ENCODE results near the gene DAAM2. TPM values are rescaled to one million over a fixed set of nuclear protein-coding genes. Genes with fewer than 3 reads are reported as not detected.

DAAM2 gene
- polyA plus RNA-seq, 1 of the 3 experiments (the other 2 are of a cell fraction): 0.20 TPM

- ChIA-PET CTCF (no interaction called here), POLR2A (no interaction called here)
- Histone ChIP-seq H3K9me3 (no peaks in the 10 kb centered on the region), H3K27ac (ENCODE audit: low read depth in 2 of 2, low read length in 1 of 2) (no peak overlapping the region), H3K79me2 (ENCODE audit: insufficient read depth) (no peaks in the 10 kb centered on the region), H3K4me3 (ENCODE audit: low read depth in 2 of 2, low read length in 1 of 2) (no peak overlapping the region), H3K27me3 (ENCODE audit: insufficient read depth) (no peaks in the 10 kb centered on the region), H3K36me3 (replicated peaks in 1 of 2; ENCODE audit: control insufficient read depth in 1 of 2, insufficient read depth in 2 of 2, low read length in 1 of 2) (no peaks in the 10 kb centered on the region), H4K20me1 (ENCODE audit: insufficient read depth) (no peaks in the 10 kb centered on the region), H3K4me2 (no peak overlapping the region), H3K4me1 (ENCODE audit: control insufficient read depth in 1 of 2, insufficient read depth in 2 of 2, low read depth in 1 of 2, low read length in 1 of 2) (peaks cover 0 to 4% of the 10 kb centered on the region in 2 experiments; a peak in 1 of 4 replicates), H3K9ac (no peak overlapping the region), H3K9me2 (no peaks in the 10 kb centered on the region), H2AFZ (ENCODE audit: low read depth) (no peak overlapping the region), H3F3A (replicated peaks; ENCODE audit: insufficient read depth) (no peaks in the 10 kb centered on the region)
- TF ChIP-seq CHD2 (IDR thresholded peaks at IDR 0.05; ENCODE audit: low read length, partially characterized antibody) (no peak), IRF3 (IDR thresholded peaks at IDR 0.05; ENCODE audit: low read depth, low read length) (no peak), EP300 (IDR thresholded peaks at IDR 0.05; ENCODE audit: borderline replicate concordance in 1 of 2, low read depth in 1 of 2, low read length in 1 of 2) (no peak), RCOR1 (IDR thresholded peaks at IDR 0.05; ENCODE audit: low read length) (no peak)
- 86% methylated on average over 13 of the region's 13 CpGs for WGBS (ENCODE audit: low lambda C conversion rate)
- no peak for DNase-seq
Measured at GRCh38 chr6:39908838-39909583, 116.8 kb downstream of the DAAM2 start.

DNA sequence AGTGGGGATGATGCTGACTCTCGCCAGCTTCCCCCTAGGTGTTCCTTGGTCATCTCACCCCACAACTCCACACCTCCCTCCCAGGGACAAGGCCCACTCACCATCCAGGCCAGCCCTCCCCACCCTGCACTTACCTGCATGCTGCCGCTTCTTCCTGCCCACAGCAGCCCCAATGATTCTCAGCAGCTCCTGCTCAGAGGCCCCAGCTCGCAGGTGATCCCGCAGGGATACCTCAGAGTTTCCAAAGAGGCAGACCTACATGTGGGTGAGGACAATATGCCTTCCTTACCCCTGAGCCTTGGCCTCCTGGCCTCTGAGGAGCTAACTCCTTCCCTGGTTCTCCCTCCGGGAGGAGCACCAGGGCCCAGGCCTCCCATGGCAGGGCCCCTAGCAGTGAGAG is 117.5 kb downstream of the DAAM2 start:
- Histone ChIP-seq H3K4me3 (ENCODE audit: low read depth in 2 of 2, low read length in 1 of 2) (no peak overlapping the region), H3K4me2 (no peak overlapping the region), H3K27me3 (ENCODE audit: insufficient read depth) (no peaks in the 10 kb centered on the region), H3K9me3 (no peaks in the 10 kb centered on the region), H3K9me2 (no peaks in the 10 kb centered on the region), H3K4me1 (ENCODE audit: control insufficient read depth in 1 of 2, insufficient read depth in 2 of 2, low read depth in 1 of 2, low read length in 1 of 2) (peaks cover 0 to 4% of the 10 kb centered on the region in 2 experiments; a peak in 1 of 4 replicates), H3K27ac (ENCODE audit: low read depth in 2 of 2, low read length in 1 of 2) (no peak overlapping the region), H4K20me1 (ENCODE audit: insufficient read depth) (no peaks in the 10 kb centered on the region), H3F3A (replicated peaks; ENCODE audit: insufficient read depth) (no peaks in the 10 kb centered on the region), H3K79me2 (ENCODE audit: insufficient read depth) (no peaks in the 10 kb centered on the region), H3K36me3 (replicated peaks in 1 of 2; ENCODE audit: control insufficient read depth in 1 of 2, insufficient read depth in 2 of 2, low read length in 1 of 2) (no peaks in the 10 kb centered on the region), H3K9ac (no peak overlapping the region), H2AFZ (ENCODE audit: low read depth) (no peak overlapping the region)
- POLR2A ChIA-PET: no interaction called here
- CTCF ChIA-PET: interaction anchor here (1.4 kb wide), 1 partner anchor 45 kb away, joined by 3 read pairs; no protein-coding TSS in a partner anchor
- TF ChIP-seq, protein P1, sequence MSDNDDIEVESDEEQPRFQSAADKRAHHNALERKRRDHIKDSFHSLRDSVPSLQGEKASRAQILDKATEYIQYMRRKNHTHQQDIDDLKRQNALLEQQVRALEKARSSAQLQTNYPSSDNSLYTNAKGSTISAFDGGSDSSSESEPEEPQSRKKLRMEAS (IDR thresholded peaks at IDR 0.05; ENCODE audit: low read depth): no peak
- no peak for TF ChIP-seq GATA2 (CRISPR knock-in tag; IDR thresholded peaks at IDR 0.05)
- WGBS (ENCODE audit: low lambda C conversion rate): 96% methylated on average over 5 of the region's 5 CpGs
- DNase-seq: no peak

DNA sequence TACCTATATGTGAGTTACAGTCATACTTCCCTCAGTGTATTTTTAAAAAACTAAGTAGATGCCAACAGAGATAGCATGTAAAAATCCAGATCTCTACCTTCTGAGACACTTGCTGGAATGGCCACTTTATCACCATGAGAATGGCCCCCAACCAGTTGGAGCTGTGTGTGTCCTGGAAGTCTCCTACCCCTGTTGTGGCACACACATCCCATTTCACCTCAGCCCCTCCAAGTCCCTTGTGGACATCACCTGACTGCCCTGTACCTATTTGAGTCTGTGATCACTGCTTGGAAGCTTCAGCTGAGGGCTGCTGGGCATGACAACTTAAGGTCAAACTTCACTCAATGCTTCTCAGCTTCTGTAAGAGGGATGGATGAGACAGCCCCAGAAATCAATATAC is 118.0 kb downstream of the DAAM2 start:
- Histone ChIP-seq H3K9me3 (no peaks in the 10 kb centered on the region), H3K27me3 (ENCODE audit: insufficient read depth) (no peaks in the 10 kb centered on the region), H3K9ac (no peak overlapping the region), H3K36me3 (replicated peaks in 1 of 2; ENCODE audit: control insufficient read depth in 1 of 2, insufficient read depth in 2 of 2, low read length in 1 of 2) (no peaks in the 10 kb centered on the region), H3K27ac (ENCODE audit: low read depth in 2 of 2, low read length in 1 of 2) (no peak overlapping the region), H3K9me2 (no peaks in the 10 kb centered on the region), H4K20me1 (ENCODE audit: insufficient read depth) (no peaks in the 10 kb centered on the region), H3F3A (replicated peaks; ENCODE audit: insufficient read depth) (no peaks in the 10 kb centered on the region), H3K4me3 (ENCODE audit: low read depth in 2 of 2, low read length in 1 of 2) (no peak overlapping the region), H3K4me2 (no peak overlapping the region), H2AFZ (ENCODE audit: low read depth) (no peak overlapping the region), H3K4me1 (ENCODE audit: control insufficient read depth in 1 of 2, insufficient read depth in 2 of 2, low read depth in 1 of 2, low read length in 1 of 2) (peaks cover 0 to 4% of the 10 kb centered on the region in 2 experiments; a peak in 1 of 4 replicates), H3K79me2 (ENCODE audit: insufficient read depth) (no peaks in the 10 kb centered on the region)
- TF ChIP-seq SIN3A (IDR thresholded peaks at IDR 0.05; ENCODE audit: borderline replicate concordance, low read depth, low read length) (no peak), RXRA (IDR thresholded peaks at IDR 0.05; ENCODE audit: borderline replicate concordance, low read depth) (no peak), GATA2 (CRISPR knock-in tag; IDR thresholded peaks at IDR 0.05) (no peak)
- TF ChIP-seq, protein P2, sequence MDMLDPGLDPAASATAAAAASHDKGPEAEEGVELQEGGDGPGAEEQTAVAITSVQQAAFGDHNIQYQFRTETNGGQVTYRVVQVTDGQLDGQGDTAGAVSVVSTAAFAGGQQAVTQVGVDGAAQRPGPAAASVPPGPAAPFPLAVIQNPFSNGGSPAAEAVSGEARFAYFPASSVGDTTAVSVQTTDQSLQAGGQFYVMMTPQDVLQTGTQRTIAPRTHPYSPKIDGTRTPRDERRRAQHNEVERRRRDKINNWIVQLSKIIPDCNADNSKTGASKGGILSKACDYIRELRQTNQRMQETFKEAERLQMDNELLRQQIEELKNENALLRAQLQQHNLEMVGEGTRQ (IDR thresholded peaks at IDR 0.05; ENCODE audit: borderline replicate concordance, low read depth, low read length): no peak
- ChIA-PET CTCF (interaction anchor here (1.4 kb wide), 1 partner anchor 46 kb away, joined by 3 read pairs; no protein-coding TSS in a partner anchor), POLR2A (no interaction called here)
- no peak for DNase-seq
